NCI-H748 treated with DMSO at 0.1 percent for 48 hours (cell line): ENCODE measurements around the gene ARFGAP1.

Experiments used
- DNase-seq: peaks from one replicate; lab custom pipeline; 2025; lab: John Stamatoyannopoulos, UW

The ARFGAP1 gene

DNA sequence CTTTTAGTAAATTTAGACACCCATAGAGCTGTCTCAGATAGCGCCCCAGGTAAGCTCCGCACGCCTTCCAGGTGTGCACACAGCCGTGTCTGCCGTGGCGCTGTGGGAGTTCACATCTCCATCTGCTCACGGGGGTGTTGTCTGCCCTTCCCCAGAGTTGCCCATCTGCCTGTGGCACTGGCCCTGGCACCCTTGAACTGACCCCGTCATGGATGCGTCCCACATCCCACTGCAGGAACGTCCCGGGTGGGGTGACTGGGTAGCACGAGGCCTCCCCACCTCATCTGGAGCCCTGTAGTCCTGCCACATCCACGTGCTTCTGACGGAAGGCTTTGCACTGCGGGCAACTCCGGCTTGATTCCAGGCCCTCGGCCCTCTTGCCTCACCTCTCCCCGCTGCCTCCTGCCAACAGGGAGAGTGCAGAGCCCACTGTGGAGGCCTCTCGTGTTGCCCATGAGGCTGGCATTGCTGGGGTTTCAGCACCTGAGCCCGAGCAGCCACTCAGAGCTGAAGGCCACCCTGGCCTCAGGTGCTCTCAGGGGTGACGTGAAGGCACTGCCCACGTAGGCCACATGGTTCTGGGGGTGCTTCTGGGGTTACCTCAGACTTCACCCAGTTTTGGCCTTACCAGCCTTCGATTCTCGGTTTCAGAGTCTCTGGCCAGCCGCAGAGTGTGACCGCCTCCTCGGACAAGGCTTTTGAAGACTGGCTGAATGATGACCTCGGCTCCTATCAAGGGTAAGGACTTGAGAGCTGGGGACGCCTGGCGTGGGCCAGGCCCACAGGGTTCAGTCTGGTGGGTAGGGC lies 5.1 kb downstream of the ARFGAP1 start:
- no peak for DNase-seq

DNA sequence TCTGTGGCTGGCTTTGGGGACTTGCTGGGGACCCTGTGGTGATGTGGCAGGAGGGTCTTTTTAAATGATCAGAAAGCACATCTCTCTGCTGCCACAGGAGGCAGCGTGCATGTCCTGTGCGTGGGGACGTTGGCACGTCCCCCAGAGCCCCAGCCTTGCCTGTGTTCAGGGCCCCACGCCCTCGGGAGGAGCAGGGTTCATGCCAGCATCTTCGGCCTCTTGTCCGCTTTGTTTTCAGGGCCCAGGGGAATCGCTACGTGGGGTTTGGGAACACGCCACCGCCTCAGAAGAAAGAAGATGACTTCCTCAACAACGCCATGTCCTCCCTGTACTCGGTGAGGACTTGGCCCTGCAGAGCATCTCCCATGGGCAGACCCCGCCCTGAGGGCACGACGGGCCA lies 6.0 kb downstream of the ARFGAP1 start:
- DNase-seq, result no peak

DNA sequence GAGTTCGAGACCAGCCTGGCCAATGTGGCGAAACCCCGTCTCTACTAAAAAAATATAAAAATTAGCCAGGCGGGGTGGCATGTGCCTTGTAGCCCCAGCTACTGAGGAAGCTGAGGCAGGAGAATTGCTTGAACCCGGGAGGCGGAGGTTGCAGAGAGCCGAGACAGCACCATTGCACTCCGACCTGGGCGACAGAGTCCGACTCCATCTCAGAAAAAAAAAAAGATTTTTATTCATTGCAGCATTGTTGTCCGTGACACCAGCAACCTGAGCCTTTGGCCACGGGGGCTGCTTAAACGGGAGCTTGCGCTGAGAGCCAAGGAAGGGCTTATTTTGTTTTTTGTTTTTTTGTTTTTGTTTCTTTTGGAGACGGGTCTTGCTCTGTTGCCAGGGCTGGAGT lies 7.3 kb downstream of the ARFGAP1 start:
- DNase-seq, result no peak

DNA sequence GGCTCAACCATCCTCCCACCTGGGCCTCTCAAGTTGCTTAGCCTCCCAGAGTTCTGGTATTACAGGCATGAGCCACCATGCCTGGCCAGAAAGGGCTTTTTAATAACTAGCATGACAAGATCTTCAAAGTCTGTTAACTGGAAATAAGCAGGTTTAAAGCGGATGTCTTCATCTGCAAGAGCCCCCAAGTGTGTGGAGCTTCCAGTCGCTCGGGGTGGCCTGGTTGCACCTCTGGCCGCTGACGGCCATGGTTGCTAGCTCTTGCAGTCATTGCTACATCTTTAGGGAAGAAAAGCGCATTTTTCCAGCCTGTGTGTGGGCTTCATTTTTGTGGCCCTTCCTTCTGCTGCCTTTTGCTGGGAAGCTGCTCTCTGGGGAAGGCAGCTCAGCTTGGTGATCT lies 7.8 kb downstream of the ARFGAP1 start:
- DNase-seq, result no peak

DNA sequence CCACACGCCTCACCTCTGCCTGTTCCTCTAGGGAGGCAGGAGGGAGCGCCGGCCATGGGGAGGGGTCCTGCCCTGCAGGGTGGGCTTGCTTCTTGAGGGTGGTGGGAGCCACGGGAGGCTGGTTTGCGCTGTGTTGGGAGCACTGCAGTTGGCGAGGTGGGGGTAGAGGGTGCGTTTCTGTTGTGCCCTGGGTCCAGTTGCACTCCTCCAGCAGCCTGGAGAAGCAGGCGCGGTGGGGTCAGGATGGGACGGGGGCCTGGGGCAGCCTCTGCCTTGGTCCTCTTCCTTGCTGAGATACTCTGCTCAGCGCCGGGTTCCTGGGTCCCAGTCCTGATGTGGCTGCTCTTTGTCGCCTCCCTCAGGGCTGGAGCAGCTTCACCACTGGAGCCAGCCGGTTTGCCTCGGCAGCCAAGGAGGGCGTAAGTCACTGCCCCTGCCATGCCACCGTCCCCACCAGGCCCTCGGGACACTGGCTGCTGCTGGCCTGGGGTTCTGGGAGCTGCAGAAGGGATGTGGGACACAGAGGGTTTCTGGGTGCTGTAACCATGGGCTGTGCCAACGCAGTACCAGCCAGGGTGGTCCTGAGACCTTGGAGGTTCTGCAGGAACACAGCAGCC lies 8.4 kb downstream of the ARFGAP1 start:
- DNase-seq, result no peak

DNA sequence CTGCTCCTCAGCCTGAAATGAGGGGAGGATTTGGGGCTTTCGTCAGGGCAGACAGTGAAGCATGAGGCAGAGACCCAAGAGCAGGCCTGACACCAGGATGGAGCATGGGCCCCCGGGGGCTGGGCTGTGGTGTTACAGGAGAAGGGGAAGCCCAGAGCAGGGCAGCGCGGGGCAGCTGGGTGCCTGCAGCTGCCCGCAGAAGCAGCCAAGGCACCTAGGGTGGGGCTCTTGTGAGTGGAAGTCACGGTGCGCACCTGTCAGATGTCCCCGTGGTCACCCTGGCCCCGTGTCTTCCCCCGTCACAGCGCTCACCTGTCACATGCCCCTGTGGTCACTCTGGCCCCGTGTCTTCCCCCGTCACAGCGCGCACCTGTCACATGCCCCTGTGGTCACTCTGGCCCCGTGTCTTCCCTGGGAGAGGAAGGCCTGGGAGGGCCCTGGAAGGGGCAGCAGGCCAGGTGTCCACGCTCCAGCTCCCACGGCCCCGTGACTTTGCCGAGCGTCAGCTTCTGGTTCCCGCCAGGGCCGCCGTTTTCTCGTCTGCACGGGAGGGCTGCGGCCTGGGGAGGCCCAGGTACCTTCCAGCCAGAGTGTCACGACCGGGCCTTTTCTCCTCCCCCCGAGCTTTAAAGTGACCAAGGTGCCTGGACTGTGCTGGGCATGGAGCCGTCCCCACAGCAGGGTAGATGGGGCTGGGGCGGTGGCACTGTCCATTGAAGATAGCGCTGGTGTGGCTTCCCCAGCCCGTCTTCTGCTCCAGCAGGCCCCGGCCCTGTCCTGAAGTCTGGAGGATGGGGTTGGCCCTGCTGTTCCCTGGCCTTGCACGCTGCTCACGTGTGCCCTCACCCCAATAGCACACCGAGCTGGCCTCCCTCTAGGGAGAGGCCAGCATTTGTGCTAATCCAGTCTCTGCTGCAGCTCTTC lies 9.4 kb downstream of the ARFGAP1 start:
- DNase-seq, result no peak

DNA sequence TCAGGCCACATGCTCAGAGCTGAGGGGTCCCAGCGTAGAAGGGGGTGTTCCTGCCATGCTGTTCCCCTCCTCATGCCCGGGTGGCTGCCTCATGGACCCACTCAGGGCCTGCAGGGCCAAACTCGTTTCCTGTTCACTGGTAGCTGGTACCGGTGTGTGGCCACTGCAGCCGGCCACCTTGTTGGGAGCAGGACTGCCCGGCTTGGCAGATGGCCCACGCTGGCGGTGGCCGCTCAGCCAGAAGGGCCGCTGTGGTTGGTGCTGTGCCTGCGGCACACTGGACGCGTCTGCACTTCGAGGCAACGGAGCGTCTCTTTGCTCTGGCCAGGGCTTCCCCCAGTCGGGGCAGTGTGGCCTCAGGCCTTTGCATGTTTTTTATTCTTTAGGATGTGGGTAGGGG lies 10.3 kb downstream of the ARFGAP1 start:
- no peak for DNase-seq

DNA sequence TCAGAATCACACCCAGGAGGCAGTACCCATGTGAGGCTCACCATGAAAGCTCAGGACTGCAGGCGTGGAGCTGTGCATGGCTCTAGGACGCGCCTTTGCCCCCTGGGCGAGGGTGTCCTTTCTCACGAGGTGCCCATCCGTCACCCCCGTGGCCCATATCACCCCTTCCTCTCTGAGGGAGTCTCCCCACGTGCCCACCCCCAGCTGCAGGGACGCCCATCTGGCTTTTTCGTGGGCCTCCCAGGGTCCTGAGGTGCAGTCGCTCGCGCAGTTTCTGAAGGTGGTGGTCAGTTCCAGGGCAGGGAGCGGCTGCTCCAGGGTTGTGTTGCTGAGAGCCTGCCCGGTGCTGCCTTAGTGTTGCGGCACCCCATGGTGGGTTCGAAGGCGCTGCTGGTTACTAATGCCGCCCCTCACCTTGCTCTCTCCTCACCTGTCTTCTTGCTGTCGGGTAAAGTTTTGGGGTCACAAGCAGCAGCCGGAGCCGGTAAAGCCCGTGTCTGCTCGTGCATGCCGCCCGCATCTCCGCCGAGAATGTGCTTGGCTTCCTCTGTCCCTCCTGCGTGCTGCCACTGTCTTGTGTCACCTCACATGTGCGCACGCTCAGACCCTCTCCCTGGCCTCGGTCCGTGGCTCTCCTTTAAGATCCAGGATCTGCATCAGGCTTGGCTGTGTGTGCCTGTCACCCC lies 10.9 kb downstream of the ARFGAP1 start:
- DNase-seq, result no peak

DNA sequence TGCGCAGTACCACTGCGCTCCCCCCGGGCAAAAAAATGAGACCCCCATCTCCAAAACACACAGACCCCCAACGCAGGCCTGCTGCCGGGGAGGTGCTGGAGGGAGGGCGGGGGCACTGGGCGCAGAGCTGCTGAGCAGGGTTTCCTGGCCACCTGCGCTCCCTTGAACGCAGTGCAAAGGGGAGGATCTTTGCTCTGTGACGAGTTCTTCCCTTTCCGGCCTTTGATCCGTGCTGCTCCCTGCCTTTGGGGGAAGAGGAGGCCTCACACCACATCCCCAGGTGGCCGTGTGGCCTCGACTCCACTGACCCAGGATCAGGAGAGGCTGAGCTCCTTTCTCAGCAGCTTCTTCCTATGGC lies 11.4 kb downstream of the ARFGAP1 start:
- DNase-seq, result no peak

DNA sequence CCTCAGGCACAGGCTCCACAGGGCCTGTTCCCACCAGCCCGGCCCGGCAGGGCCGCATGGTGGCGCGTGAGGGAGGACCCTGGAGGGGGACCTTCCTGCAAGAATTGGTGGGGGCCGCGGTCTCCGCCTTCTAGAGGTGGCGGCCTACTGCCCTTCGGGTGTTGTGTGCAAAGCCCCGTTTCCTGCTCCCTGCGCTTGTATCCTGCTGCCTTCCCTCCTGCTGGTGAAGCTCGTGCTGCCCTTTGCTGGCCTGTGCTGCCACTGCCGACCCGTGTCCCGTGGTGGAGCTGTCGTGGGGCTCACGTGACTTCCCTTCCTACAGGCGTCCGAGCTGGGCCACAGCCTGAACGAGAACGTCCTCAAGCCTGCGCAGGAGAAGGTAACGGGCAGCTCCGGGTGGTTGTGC lies 11.9 kb downstream of the ARFGAP1 start:
- DNase-seq, result no peak

DNA sequence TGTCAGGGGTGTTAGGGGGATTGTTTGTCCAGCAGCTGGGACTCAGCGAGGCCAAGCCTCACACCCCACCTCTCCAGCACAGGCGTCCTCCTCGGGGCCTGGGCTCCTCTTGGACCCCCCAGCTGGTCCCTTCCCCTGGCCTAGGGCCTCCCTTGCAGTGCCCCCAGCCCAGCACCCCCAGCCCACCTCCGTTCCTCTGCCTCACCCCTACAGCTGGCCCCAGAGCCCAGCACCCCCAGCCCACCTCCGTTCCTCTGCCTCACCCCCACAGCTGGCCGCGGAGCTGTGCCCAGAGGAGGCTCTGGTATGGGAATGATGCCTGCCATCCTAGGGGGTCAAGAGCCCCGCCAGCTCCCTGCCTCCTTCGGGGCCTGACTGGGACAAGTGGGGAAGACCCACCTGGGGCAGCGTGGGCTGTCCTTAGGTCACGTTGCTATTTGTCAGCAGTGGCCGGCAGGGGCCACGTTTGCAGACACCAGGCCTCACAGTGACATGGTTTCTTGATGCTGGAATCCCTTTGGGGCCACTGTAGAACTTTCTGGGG lies 12.4 kb downstream of the ARFGAP1 start:
- DNase-seq, result no peak

DNA sequence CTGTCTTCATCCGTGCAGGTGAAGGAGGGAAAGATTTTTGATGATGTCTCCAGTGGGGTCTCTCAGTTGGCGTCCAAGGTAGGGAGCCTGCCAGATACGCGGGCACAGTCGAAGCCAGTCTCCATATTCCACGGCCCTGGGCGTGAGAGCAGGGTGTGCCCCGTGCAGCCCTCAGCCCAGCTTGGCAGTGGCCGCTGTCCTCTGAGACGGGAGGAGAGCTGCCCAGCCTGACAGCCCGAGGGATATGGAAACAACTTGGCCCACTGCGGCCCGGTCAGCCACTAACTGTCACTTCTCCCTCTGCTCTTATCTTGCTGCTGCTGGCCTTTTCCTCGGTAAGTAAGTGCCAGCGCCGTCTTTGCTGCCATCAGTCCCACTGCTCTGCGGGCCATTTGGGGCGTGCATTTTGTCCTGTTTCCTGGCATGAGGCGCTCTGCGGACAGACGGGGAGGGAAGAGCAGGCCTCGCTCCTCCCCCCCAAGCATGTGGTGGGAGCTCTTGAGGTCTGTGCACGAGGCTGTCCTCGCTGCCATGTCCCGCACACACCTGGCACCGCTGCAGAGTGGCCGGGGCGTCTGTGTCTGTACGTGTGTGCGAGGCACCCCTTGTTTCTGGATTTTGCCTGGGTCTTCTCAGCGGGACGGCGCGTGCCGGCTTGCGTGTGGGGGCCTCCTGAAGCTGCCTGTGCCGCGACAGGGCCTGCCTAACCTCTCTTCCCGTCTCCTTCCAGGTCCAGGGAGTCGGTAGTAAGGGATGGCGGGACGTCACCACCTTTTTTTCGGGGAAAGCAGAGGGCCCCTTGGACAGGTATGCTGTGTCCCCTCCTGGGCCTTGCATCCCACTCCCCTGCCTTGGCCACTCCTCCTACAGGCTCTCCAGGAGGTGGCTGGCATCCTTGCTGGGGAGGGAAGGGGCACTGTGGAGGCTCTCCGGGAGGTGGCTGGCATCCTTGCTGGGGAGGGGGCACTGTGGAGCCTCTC lies 13.3 kb downstream of the ARFGAP1 start:
- DNase-seq, result no peak

DNA sequence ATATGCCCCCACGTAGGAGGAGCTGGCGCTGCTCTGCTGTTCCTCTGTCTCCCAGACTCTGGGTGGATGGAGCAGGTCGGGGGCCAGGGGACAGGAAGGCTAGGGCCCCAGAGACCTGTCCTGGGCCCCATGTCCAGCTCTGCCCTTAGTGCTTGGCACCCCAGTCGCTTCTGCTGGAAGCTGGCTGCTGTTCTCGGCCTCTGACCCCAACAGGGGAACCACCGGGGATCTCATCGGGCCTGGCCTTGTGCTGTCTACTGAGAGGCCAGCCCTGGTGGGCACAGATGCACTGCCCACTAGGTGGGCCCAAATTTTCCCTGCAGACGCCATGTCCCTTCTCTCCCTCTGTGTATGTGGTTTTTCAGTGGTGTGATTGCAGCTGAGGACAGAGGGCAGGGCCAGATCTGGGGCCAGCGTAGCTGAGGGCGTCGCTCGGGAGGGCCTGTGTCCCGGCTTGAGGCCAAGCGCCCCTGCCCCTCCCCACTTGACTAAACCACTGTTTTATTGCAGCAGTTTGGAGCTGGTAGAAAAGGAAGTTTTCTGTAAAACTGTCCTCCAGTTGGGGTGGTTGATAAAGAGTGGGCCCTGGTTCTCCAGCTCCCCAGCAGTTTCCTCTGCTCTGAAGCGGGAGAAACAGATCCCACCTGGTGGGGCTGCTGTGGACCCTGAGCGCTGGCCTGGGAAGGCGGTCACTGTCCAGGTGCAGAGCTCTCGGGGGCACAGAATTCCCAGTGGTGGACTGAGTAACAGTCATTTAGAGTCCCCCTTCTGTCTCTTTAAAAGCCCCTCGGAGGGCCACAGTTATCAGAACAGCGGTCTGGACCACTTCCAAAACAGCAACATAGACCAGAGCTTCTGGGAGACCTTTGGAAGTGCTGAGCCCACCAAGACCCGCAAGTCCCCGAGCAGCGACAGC lies 14.4 kb downstream of the ARFGAP1 start:
- DNase-seq, result no peak

DNA sequence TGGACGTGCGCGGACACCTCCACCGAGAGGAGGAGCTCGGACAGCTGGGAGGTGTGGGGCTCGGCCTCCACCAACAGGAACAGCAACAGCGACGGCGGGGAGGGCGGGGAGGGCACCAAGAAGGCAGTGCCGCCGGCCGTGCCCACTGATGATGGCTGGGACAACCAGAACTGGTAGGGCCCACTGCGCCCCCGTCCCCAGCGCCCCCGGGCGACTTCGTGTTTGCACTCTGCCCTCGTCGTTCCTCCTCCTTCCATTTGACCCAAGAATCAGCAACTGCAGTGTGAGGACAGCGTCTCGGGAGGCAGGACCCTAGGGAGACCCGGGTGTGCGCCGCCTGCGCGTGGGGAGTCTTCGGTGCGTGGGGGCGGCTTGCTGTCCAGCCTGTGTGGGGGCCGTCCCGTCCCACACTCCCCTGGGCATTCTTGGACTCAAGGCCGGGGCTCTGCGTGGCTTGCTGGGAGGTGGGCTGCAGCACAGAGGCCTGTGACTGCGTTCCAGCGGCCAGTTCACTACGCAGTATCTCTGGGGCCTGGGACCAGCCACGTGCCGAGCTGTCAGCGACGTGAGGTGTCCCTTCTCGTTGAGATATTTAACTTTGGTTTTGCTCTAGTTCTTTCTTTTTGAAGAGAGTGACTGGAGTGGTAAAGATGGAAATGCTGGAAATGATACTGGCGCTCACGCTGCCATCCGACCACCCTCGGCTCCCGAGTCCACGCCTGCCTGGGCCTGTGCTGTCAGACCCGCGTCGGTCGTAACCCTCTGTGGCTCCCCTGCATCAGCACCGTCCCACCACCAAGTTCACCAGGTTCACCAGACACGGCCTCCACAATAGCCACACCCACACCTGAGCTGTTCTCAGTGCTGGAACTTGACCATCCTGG lies 15.3 kb downstream of the ARFGAP1 start:
- DNase-seq, result no peak

DNA sequence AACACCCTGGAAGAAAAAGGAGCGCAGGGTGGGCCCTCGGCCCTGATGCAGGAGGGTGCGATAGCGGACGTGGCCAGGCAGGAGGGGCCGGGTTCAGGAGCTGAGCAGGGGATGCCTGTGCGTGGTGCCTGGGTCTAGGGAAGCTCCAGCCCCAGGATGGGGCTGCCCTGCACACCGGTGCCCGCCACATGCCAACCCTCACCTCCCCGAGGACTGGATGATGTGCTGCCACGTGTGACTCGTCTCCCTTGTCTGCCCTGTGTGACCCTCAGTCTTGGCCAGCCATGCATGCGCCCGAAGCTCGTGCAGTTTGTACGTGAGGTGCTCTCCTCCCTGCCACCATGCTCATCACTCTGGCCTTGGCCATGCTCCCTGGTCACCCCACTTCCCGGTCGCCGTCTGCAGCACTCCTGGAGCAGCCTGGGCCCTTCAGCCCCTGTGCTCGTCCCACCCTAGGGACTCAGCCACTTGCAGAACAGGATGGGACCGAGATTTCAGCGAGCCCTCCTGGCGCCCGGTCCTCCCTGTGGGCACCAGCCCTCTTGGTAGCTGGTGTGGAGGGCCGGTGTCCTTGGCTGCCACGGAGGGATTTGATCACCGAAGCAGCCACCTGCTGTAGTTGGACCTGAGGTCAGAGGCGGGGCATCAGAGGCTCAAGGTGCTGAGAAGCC lies 16.1 kb downstream of the ARFGAP1 start:
- DNase-seq, result no peak

DNA sequence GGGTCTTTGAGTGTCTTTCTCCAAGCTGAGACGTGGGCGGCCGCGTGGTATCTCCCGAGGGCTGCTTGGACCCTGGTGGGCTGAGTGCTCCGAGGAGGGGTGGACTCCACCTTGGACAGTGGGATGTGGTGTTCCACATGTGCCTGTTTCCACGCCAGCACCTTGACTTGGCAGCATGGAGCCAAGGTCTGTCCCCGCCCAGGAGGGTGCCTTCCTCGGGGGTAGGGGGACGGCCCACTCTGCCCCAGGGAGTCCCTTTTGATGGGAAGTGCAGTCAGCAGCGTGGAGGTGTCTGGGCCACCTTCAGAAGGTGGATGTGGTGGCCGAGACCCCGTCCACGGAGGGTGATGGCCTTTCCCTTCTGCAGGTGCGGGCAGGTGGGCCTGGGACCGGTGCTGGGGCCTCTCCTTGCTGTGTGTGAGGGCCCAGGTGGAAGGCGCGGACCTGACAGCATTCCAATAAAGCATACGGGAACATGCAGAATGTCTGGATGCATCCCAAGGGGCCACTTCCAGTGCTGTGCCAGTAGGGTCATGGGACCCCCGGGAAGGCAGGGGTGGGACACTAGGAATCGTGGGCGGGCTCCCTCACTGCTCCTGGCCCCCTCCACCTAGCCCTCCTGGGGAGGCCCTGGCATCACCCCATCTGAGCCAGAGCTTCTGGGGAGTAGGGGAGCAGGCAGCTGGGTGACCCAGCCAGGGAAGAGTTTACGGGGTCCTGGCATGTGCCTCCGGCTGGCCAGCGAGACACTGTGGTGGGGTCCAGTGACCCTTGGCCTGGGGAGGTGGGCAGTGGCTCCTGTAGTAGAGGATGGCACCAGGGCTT lies 16.9 kb downstream of the ARFGAP1 start:
- DNase-seq, result no peak

DNA sequence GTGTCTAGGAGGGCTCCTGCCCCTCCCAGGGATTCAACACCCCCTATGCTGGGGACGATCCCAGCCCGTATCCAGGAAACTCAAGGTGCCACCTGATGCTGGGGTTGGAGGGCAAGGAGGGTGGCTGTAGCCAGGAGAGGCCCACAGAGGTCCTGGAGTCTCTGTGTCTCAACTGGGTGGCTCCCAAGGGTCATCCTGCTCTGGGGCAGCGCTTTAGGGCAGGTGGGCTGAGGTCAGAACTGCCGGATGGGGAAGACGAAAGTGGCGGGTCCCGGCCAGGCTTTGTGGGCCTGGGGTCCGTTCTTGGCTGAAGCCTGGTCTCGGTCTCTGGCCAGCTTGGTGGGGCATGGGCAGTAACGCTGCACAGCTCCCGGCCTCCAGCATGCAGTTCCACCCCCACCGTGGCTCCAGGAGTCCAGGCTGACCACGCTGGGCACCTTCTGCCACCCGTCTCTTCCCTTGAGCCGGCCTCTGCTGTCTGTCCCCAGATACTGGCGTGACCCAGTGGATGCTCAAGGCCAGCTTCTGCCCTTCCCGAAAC lies 17.6 kb downstream of the ARFGAP1 start:
- DNase-seq, result no peak
